Right atrium auricular region (tissue), 2 donors: ENCODE data around the gene POR. TPM values are rescaled to one million over a fixed set of nuclear protein-coding genes. Genes with fewer than 3 reads are reported as not detected.

Source experiments
- DNase-seq: peaks from one replicate; pipeline ENCODE4 v3.0.0-alpha.2; 2019; ENCODE audit warnings: low spot score
- H3K27ac ChIP-seq, 2 donors: fragments of 200-600 bp; sonication (generic); 1 replicate in 1 of 2; 2 replicates in 1 of 2; pipeline ENCODE4 v1.5.1; 2016 to 2019
- H3K27me3 ChIP-seq, 2 donors: fragments of 200-600 bp; sonication (generic); one replicate each; pipeline versions ENCODE4 v1.5.1 to v1.6.0; 2017 to 2019
- H3K36me3 ChIP-seq: fragments of 200-600 bp; sonication (generic); one replicate; pipeline ENCODE4 v1.5.1; 2016
- H3K4me1 ChIP-seq, 2 donors: fragments of 200-600 bp; sonication (generic); one replicate each; pipeline versions ENCODE4 v1.5.1 to v1.6.0; 2017 to 2019
- H3K4me3 ChIP-seq, 2 donors: fragments of 200-600 bp; sonication (generic); 1 replicate in 1 of 2; 2 replicates in 1 of 2; pipeline ENCODE4 v1.5.1; 2017 to 2019; ENCODE audit warnings: mild to moderate bottlenecking in 1 of 2, moderate library complexity in 1 of 2
- H3K9me3 ChIP-seq, 2 donors: fragments of 200-600 bp; sonication (generic); one replicate each; pipeline ENCODE4 v1.5.1; 2019
- CTCF ChIP-seq, 2 donors: fragments of 200-600 bp; sonication (generic); IDR thresholded peaks; one replicate each; pipeline ENCODE4 v1.5.1; 2019; ENCODE audit warnings: antibody characterized with exemption in 2 of 2
- total RNA-seq, 2 donors: library from RNA; depleted of rRNA; stranded (reverse); fragments of >200 nt; gene quantifications; one replicate each; pipeline ENCODE4 v1.1.0, GENCODE V29; 2016

Gene POR
- total RNA-seq, 2 donors from 2014 or later, result 53.4 to 85.3 TPM

GRCh38 chr7:75943864-75944263 lies 28.9 kb downstream of the POR start:
- peaks cover 0 to 25% of the 10 kb centered on the region in 2 donors for H3K4me1 ChIP-seq
- no peaks in the 10 kb centered on the region for H3K27me3 ChIP-seq
- H3K36me3 ChIP-seq, result no peaks in the 10 kb centered on the region
- no peaks in the 10 kb centered on the region for H3K9me3 ChIP-seq
- no peak overlapping the region for H3K27ac ChIP-seq
- TF ChIP-seq CTCF (IDR thresholded peaks at IDR 0.05), result no peak
- no peak for DNase-seq
- H3K4me3 ChIP-seq, result no peak overlapping the region

GRCh38 chr7:75944507-75944906 lies 29.6 kb downstream of the POR start:
- no peak overlapping the region for H3K4me3 ChIP-seq
- no peaks in the 10 kb centered on the region for H3K27me3 ChIP-seq
- peak overlapping the region; percentile 23 to 49 for H3K27ac ChIP-seq
- no peak for TF ChIP-seq CTCF (IDR thresholded peaks at IDR 0.05)
- DNase-seq, result no peak
- no peaks in the 10 kb centered on the region for H3K36me3 ChIP-seq
- peaks cover 0 to 25% of the 10 kb centered on the region in 2 donors for H3K4me1 ChIP-seq
- H3K9me3 ChIP-seq, result no peaks in the 10 kb centered on the region

- no peaks in the 10 kb centered on the region for H3K36me3 ChIP-seq
These were observed 30.6 kb downstream of the POR start for GRCh38 chr7:75945297-75946168.

GRCh38 chr7:75946207-75946855 lies 31.4 kb downstream of the POR start:
- Histone ChIP-seq H3K36me3 (no peaks in the 10 kb centered on the region), H3K9me3 (no peaks in the 10 kb centered on the region), H3K27ac (peak overlapping the region; percentile 45 to 49), H3K4me1 (peaks cover 0 to 43% of the 10 kb centered on the region in 2 donors), H3K27me3 (no peaks in the 10 kb centered on the region), H3K4me3 (no peak overlapping the region)
- TF ChIP-seq CTCF (IDR thresholded peaks at IDR 0.05), result no peak
- no peak for DNase-seq

More at GRCh38 chr7:75945297-75946168, 30.6 kb downstream of the POR start:
- peak in 1 of 2 donors; percentile 43 for TF ChIP-seq CTCF (IDR thresholded peaks at IDR 0.05)
- Histone ChIP-seq H3K4me1 (peaks cover 0 to 35% of the 10 kb centered on the region in 2 donors), H3K9me3 (no peaks in the 10 kb centered on the region), H3K4me3 (no peak overlapping the region), H3K27ac (peak overlapping the region; percentile 45 to 49), H3K27me3 (no peaks in the 10 kb centered on the region)
- no peak for DNase-seq

GRCh38 chr7:75948179-75948578 lies 33.2 kb downstream of the POR start:
- Histone ChIP-seq H3K4me1 (peaks cover 0 to 48% of the 10 kb centered on the region in 2 donors), H3K4me3 (no peak overlapping the region), H3K27me3 (no peaks in the 10 kb centered on the region), H3K36me3 (no peaks in the 10 kb centered on the region), H3K27ac (peak overlapping the region in 1 of 2 donors; percentile 77), H3K9me3 (no peaks in the 10 kb centered on the region)
- DNase-seq, result no peak
- TF ChIP-seq CTCF (IDR thresholded peaks at IDR 0.05), result no peak
